NCI-H524 (cell line): ENCODE data around the gene ASF1B.
A peak's percentile ranks its signal among the peaks of the same experiment; 100 is the strongest.
"Not testable (repeated sequence)": the region's sequence is repeated elsewhere in the genome, so short reads cannot be mapped to it uniquely, and the experiment has no call there.

Experiments used
- DNase-seq, 2 experiments: peaks; one replicate each; lab custom pipeline; 2025; lab: John Stamatoyannopoulos, UW

The ASF1B gene

GRCh38 chr19:14136509-14137281, at the start of gene ASF1B:
ASF1B (minus strand) TSS chr19:14136589; CDS start chr19:14136456, 133 bp downstream.
- peak; percentile 100 for DNase-seq

GRCh38 chr19:14185691-14186090, 49.3 kb upstream of the ASF1B start:
- DNase-seq, result not testable (repeated sequence)

- DNase-seq, result no peak
These were observed 48.8 kb upstream of the ASF1B start for GRCh38 chr19:14185158-14185557.

- DNase-seq, result no peak
These were observed 47.5 kb upstream of the ASF1B start for GRCh38 chr19:14183741-14184350.

GRCh38 chr19:14182476-14182875, 46.1 kb upstream of the ASF1B start:
- DNase-seq, result no peak

- no peak for DNase-seq
These were observed 45.5 kb upstream of the ASF1B start for GRCh38 chr19:14181906-14182305.

GRCh38 chr19:14181199-14181598, 44.8 kb upstream of the ASF1B start:
- not testable (repeated sequence) for DNase-seq

GRCh38 chr19:14177496-14178074, 41.2 kb upstream of the ASF1B start:
- no peak for DNase-seq

GRCh38 chr19:14175351-14175792, 39.0 kb upstream of the ASF1B start:
- no peak for DNase-seq

GRCh38 chr19:14174883-14175282, 38.5 kb upstream of the ASF1B start:
- DNase-seq, result no peak

- no peak for DNase-seq
These were observed 32.6 kb upstream of the ASF1B start for GRCh38 chr19:14168993-14169392.

- DNase-seq, result no peak
These were observed 32.0 kb upstream of the ASF1B start for GRCh38 chr19:14168259-14168972.

- DNase-seq, result no peak
These were observed 31.3 kb upstream of the ASF1B start for GRCh38 chr19:14167576-14168138.

GRCh38 chr19:14166999-14167575, 30.7 kb upstream of the ASF1B start:
- DNase-seq, result no peak

- no peak for DNase-seq
These were observed 29.8 kb upstream of the ASF1B start for GRCh38 chr19:14165990-14166830.

GRCh38 chr19:14164724-14165493, 28.5 kb upstream of the ASF1B start:
- no peak for DNase-seq

GRCh38 chr19:14164082-14164481, 27.7 kb upstream of the ASF1B start:
- DNase-seq, result no peak

GRCh38 chr19:14162871-14163297, 26.5 kb upstream of the ASF1B start:
- no peak for DNase-seq

GRCh38 chr19:14161305-14161704, 24.9 kb upstream of the ASF1B start:
- DNase-seq, result no peak
